Activated CD8-positive, alpha-beta memory T cell treated with anti-CD3 and anti-CD28 coated beads, Interleukin-2, amount 50 U/mL, for 24 hours (primary cell): ENCODE data around the gene HECTD2.
"Not testable (repeated sequence)": the region's sequence is repeated elsewhere in the genome, so short reads cannot be mapped to it uniquely, and the experiment has no call there.

Experiments
- DNase-seq: peaks from one replicate; pipeline ENCODE4 v3.0.0-alpha.2; 2020; ENCODE audit errors: extremely low read depth

The HECTD2 gene

GRCh38 chr10:91409869-91410637, at the start of gene HECTD2:
HECTD2 (plus strand) TSS chr10:91410344; CDS start chr10:91410439, 95 bp downstream.
- no peak for DNase-seq

DNA sequence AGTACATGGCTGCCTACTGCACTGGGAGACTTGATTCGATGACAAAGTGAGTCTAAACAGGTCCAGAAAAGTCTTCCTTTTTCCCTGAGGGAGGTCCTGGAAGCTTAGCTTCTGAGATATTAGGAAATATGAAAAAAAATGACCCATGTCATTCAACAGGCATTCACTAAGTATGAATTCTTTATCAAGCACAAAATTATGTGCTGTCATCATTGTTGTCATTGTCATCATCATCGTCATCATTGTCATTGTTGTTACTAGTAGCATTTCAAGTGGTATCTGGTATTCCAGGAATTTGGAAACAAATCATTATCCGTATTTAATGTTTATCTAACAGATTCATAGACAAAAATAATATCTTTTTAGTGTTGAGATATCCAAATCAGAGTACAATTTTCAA, 49.7 kb upstream of the HECTD2 start:
- DNase-seq, result no peak

- not testable (repeated sequence) for DNase-seq
These were observed 44.6 kb upstream of the HECTD2 start for GRCh38 chr10:91365519-91365918.

- no peak for DNase-seq
These were observed 43.4 kb upstream of the HECTD2 start for GRCh38 chr10:91366704-91367103.

GRCh38 chr10:91367127-91367531, 43.0 kb upstream of the HECTD2 start:
- DNase-seq, result no peak

- DNase-seq, result no peak
These were observed 42.6 kb upstream of the HECTD2 start for GRCh38 chr10:91367558-91367957.

DNA sequence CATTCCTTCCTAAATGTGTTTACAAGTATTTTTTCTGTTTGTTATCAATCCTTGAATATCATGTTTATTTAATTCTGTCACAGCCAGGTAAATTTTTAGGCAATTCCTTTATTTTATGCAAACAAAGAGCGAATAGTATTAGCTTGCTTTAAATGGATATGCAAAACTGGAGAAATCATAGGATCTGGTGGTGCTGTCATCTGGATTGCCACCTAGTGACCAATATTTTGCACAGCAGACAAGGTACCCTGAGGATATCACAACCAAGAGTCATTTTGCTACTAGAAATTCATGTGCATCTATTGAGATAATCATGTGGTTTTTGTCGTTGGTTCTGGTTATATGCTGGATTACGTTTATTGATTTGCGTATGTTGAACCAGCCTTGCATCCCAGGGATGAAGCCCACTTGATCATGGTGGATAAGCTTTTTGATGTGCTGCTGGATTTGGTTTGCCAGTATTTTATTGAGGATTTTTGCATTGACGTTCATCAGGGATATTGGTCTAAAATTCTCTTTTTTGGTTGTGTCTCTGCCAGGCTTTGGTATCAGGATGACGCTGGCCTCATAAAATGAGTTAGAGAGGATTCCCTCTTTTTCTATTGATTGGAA, 40.1 kb upstream of the HECTD2 start:
- not testable (repeated sequence) for DNase-seq

DNA sequence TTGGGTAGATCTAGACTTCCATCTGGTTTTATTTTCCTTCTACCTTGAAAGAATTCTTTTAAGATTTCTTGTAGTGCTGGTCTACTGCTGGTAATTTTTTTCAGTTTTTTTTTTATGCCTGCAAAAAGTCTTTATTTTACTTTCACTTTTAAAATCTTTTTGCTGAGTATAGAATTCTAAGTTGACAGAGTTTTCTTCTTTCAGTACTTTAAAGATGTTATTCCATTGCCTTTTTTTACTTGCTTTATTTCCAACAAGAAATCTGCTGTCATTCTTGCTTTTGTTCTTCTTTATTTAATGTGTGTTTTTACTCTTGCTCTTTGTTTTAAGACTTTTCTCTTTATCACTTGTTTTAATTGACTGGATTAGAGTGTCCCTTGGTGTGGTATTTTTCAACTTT, 36.1 kb upstream of the HECTD2 start:
- no peak for DNase-seq

GRCh38 chr10:91378061-91378460, 32.1 kb upstream of the HECTD2 start:
- peak; percentile 2 for DNase-seq

DNA sequence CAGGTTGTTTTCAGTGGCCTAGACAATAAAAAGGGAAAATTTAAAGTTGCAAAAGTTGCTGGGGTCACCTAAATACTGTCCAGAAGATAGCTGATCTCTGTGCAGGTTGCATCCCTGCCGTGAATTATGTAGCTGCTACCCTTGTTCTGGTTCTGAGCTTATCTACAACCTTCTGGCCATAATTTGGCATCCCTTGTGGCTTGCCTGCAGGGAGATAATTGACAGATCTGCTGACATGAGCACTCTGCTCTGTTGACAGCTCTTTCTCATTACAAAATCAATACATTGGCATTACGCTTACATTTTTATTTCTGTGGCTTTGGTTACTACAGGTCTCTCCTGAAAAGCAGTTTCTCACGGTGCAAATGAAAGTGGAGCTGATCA, 29.3 kb upstream of the HECTD2 start:
- no peak for DNase-seq

GRCh38 chr10:91381257-91381891, 28.8 kb upstream of the HECTD2 start:
- DNase-seq, result no peak

GRCh38 chr10:91385306-91386085, 24.6 kb upstream of the HECTD2 start:
- no peak for DNase-seq

DNA sequence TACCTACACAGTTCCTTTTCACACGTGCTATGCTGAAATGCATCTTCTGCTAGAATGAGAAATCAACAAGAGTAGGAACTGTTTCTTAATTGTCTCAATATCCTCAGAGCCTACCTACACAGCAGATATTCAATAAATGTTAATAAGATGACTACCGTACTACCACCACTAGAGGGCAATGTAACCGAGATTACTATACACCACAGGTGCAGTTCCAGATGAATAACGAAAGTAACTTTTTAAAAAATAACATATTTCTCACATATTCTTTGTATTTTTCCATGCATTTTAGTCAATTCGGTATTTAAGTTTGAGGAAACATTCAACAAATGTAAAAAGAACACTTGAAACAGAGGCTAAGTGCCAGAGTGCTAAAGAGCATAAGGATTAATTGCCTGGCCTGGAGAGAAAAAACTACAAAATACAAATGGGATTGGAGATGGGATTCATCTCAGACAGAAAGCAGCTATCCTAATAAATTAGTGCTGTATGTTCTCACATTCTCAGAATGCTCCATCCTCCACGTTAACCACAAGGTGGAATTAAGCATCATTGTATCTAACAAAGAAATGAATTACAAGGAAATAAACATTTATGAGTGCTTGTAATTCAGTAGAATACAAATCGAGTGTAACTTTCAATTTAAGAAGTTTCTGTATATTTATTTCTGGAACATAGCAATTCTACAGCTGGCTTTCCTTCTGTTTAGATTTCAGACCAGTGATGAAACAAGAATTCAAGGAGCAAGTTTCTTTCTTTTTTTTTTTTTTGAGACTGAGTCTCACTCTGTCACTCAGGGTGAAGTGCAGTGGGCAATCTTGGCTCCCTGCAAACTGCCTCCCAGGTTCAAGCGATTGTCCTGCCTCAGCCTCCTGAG, 20.3 kb upstream of the HECTD2 start:
- no peak for DNase-seq

DNA sequence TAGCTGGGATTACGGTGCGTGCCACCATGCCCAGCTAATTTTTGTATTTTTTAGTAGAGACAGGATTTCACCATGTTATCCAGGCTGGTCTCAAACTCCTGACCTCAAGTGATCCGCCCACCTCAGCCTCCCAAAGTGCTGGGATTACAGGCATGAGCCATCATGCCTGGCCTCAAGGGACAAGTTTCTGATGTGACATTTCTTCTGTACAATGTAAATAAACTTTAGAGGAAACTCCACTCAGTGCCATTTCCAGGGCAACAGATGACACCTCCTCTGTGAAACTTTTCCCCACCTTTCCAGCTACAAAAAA, 19.7 kb upstream of the HECTD2 start:
- DNase-seq, result not testable (repeated sequence)

GRCh38 chr10:91391920-91392319, 18.2 kb upstream of the HECTD2 start:
- DNase-seq, result no peak

GRCh38 chr10:91406322-91406721, 3.8 kb upstream of the HECTD2 start:
- no peak for DNase-seq

GRCh38 chr10:91409069-91409868, 875 bp upstream of the HECTD2 start:
- DNase-seq, result no peak

GRCh38 chr10:91410638-91411371, 661 bp downstream of the HECTD2 start:
- no peak for DNase-seq

DNA sequence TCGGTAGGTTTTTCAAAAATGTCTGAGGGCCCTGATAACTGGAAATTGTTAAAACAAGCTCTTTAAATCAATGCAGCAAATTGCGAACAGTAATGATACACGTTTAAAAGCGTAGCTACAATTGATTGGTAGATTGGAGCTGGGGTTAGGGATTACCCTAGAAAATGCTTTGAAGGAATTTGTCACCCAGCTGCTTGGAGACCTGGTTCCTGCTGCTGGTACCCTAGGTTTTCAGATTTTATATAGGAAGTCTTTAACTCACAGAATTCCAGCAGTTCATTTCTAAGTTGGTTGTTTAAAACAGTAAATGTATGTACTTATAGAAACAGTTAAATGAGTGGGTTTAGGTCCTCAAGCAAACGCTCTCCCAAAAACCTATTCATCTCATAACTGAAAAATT, 1.5 kb downstream of the HECTD2 start:
- no peak for DNase-seq
